HepG2 (cell line): ENCODE measurements around the gene FNDC3B. TPM values are rescaled to one million over a fixed set of nuclear protein-coding genes. Genes with fewer than 3 reads are reported as not detected.

ENCODE experiments used
- GTF2F1 ChIP-seq: fragments of 150-350 bp; IDR thresholded peaks from 2 replicates; pipeline ENCODE4 v1.6.1; 2014; ENCODE audit warnings: low read length
- HNRNPH1 ChIP-seq: fragments of 200-400 bp; formaldehyde crosslinking; optimal IDR thresholded peaks from 2 replicates; pipeline ENCODE3; 2017; ENCODE audit warnings: mild to moderate bottlenecking, low read depth, low read length
- KLF15 ChIP-seq: sonication (generic); formaldehyde crosslinking; IDR thresholded peaks from 2 replicates; pipeline ENCODE4 v1.8.1; 2023; ENCODE audit warnings: borderline replicate concordance, mild to moderate bottlenecking, inconsistent platforms, missing genetic modification reagents, mixed read lengths
- NCOA5 ChIP-seq: sonication (generic); formaldehyde crosslinking; IDR thresholded peaks from 2 replicates; pipeline ENCODE4 v1.4.0; 2020; ENCODE audit warnings: missing genetic modification reagents
- PAX8 ChIP-seq: sonication (generic); formaldehyde crosslinking; IDR thresholded peaks from 2 replicates; pipeline ENCODE4 v1.8.0; 2022; ENCODE audit warnings: mild to moderate bottlenecking, missing genetic modification reagents, borderline replicate concordance
- PLRG1 ChIP-seq: fragments of 450-650 bp; conservative IDR thresholded peaks from 2 replicates; pipeline ENCODE4 v1.6.1; 2016
- RCOR2 ChIP-seq: IDR thresholded peaks from 2 replicates; pipeline ENCODE4 v1.6.1; 2016; ENCODE audit warnings: missing biosample characterization, missing genetic modification reagents
- SCMH1 ChIP-seq: sonication (generic); formaldehyde crosslinking; IDR thresholded peaks from 2 replicates; pipeline ENCODE4 v1.9.0; 2021; ENCODE audit warnings: missing genetic modification reagents, mild to moderate bottlenecking, borderline replicate concordance
- TOPORS ChIP-seq: sonication (generic); formaldehyde crosslinking; IDR thresholded peaks from 2 replicates; pipeline ENCODE4 v1.8.0; 2023; ENCODE audit warnings: mild to moderate bottlenecking, missing genetic modification reagents
- ZBTB1 ChIP-seq: sonication (generic); formaldehyde crosslinking; IDR thresholded peaks from 2 replicates; pipeline ENCODE4 v1.4.0; 2020; ENCODE audit warnings: missing genetic modification reagents, borderline replicate concordance
- ZC3H13 ChIP-seq: sonication (generic); formaldehyde crosslinking; IDR thresholded peaks from 2 replicates; pipeline ENCODE4 v1.8.1; 2023; ENCODE audit warnings: mild to moderate bottlenecking, missing genetic modification reagents, moderate library complexity
- ZFP62 ChIP-seq: sonication (generic); formaldehyde crosslinking; IDR thresholded peaks from 2 replicates; pipeline ENCODE4 v1.4.0; 2020; ENCODE audit warnings: missing genetic modification reagents
- ZNF335 ChIP-seq: sonication (generic); formaldehyde crosslinking; IDR thresholded peaks from 2 replicates; pipeline ENCODE4 v1.4.0; 2020; ENCODE audit warnings: missing genetic modification reagents
- ZNF660 ChIP-seq: sonication (generic); formaldehyde crosslinking; IDR thresholded peaks from 2 replicates; pipeline ENCODE4 v1.5.1; 2020; ENCODE audit warnings: mild to moderate bottlenecking, low read depth, missing genetic modification reagents, borderline replicate concordance
- ZNF672 ChIP-seq: sonication (generic); formaldehyde crosslinking; IDR thresholded peaks from 2 replicates; pipeline ENCODE4 v1.8.1; 2022; ENCODE audit warnings: missing genetic modification reagents
- ZNF678 ChIP-seq: sonication (generic); formaldehyde crosslinking; IDR thresholded peaks from 2 replicates; pipeline ENCODE4 v1.4.0; 2020; ENCODE audit warnings: mild to moderate bottlenecking, missing genetic modification reagents
- ZNF788 ChIP-seq: sonication (generic); formaldehyde crosslinking; IDR thresholded peaks from 2 replicates; pipeline ENCODE4 v1.5.0; 2020; ENCODE audit warnings: mild to moderate bottlenecking, missing genetic modification reagents, borderline replicate concordance
- ZNF792 ChIP-seq: IDR thresholded peaks from 2 replicates; pipeline ENCODE4 v1.6.1; 2016
- polyA plus RNA-seq, 8 experiments: library from polyadenylated mRNA; depleted of rRNA in 3 of 8; stranded (reverse) in 7 of 8; unstranded in 1 of 8; fragments of >200 nt; fragmentation: Illumina TruSeq in 4 of 8; extraction: Trizol in 4 of 8; gene quantifications; 2 replicates each; pipeline versions ENCODE4 v1.2.1 to v1.2.3, GENCODE V29; 2011 to 2016; ENCODE audit warnings: low read depth in 4 of 8, missing spikeins in 1 of 8, mixed read lengths in 1 of 8; ENCODE audit not compliant: insufficient read depth in 1 of 8
- total RNA-seq, 5 experiments: library from RNA; depleted of rRNA; stranded (reverse); fragments of >200 nt; fragmentation: Illumina TruSeq; extraction: Trizol; gene quantifications; 2 replicates each; pipeline ENCODE4 v1.2.3, GENCODE V29; 2016; ENCODE audit warnings: low read depth in 1 of 5
- TF ChIP-seq, protein P1 (sequence below): fragments of 450-650 bp; IDR thresholded peaks from 2 replicates; pipeline ENCODE4 v1.6.1; 2017
- TF ChIP-seq, protein P2 (sequence below): sonication (generic); formaldehyde crosslinking; conservative IDR thresholded peaks from 2 replicates; pipeline ENCODE4 v1.4.0; 2020; ENCODE audit warnings: missing genetic modification reagents

FNDC3B gene
- total and polyA plus RNA-seq, 2 of the 13 experiments (the other 11 are each of a cell fraction or from before 2014, with no cell fraction given), result 74.8 to 103 TPM

DNA sequence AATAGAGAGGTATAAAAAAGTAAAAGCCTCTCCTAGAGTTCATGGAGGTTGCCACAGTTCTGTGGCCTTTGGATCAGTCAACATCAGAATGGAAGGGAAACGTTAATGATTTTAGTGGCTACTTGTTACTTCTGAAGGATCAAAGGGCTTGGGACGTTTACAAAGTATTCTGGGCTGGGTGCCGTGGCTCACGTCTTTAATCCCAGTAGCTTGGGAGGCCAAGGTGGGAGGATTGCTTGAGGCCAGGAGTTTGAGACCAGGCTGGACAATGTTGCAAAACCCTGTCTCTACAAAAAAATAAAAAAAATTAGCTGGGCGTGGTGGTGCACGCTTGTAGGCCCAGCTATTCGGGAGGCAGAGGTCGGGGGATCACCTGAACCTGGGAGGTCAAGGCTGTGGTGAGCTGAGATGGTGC lies 44.6 kb downstream of the FNDC3B start (continued):
- TF ChIP-seq TOPORS (CRISPR knock-in tag) (no peak), SCMH1 (CRISPR knock-in tag) (no peak), ZNF678 (CRISPR knock-in tag) (no peak), PLRG1 (no peak), RCOR2 (CRISPR knock-in tag) (peak; percentile 94), HNRNPH1 (no peak), NCOA5 (CRISPR knock-in tag) (no peak), ZC3H13 (CRISPR knock-in tag) (no peak), ZBTB1 (CRISPR knock-in tag) (no peak), ZNF792 (no peak), ZNF660 (CRISPR knock-in tag) (no peak), ZFP62 (CRISPR knock-in tag) (no peak), ZNF672 (no peak), GTF2F1 (no peak), ZNF788 (no peak), ZNF335 (no peak), PAX8 (no peak), KLF15 (CRISPR knock-in tag) (no peak)
- TF ChIP-seq, protein P1, sequence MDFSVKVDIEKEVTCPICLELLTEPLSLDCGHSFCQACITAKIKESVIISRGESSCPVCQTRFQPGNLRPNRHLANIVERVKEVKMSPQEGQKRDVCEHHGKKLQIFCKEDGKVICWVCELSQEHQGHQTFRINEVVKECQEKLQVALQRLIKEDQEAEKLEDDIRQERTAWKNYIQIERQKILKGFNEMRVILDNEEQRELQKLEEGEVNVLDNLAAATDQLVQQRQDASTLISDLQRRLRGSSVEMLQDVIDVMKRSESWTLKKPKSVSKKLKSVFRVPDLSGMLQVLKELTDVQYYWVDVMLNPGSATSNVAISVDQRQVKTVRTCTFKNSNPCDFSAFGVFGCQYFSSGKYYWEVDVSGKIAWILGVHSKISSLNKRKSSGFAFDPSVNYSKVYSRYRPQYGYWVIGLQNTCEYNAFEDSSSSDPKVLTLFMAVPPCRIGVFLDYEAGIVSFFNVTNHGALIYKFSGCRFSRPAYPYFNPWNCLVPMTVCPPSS, result no peak
- TF ChIP-seq, protein P2, sequence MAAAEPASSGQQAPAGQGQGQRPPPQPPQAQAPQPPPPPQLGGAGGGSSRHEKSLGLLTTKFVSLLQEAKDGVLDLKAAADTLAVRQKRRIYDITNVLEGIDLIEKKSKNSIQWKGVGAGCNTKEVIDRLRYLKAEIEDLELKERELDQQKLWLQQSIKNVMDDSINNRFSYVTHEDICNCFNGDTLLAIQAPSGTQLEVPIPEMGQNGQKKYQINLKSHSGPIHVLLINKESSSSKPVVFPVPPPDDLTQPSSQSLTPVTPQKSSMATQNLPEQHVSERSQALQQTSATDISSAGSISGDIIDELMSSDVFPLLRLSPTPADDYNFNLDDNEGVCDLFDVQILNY, result no peak
